Mammary epithelial cell (primary cell): ENCODE data around the gene ZFAND3.

Experiments used
- EZH2 ChIP-seq: IDR thresholded peaks from 2 replicates; pipeline ENCODE4 v1.6.1; 2012; ENCODE audit warnings: low read length, inconsistent platforms, borderline replicate concordance
- TF ChIP-seq, protein P1 (sequence below), 2 donors: IDR thresholded peaks in 1 of 2; conservative IDR thresholded peaks in 1 of 2; 2 replicates each; pipeline ENCODE4 v1.5.1; 2011 to 2012; ENCODE audit warnings: inconsistent platforms in 2 of 2, low read length in 2 of 2, mild to moderate bottlenecking in 2 of 2, control low read depth in 1 of 2, low read depth in 1 of 2; ENCODE audit not compliant: insufficient read depth in 1 of 2; ENCODE audit errors: extremely low read depth in 1 of 2

DNA sequence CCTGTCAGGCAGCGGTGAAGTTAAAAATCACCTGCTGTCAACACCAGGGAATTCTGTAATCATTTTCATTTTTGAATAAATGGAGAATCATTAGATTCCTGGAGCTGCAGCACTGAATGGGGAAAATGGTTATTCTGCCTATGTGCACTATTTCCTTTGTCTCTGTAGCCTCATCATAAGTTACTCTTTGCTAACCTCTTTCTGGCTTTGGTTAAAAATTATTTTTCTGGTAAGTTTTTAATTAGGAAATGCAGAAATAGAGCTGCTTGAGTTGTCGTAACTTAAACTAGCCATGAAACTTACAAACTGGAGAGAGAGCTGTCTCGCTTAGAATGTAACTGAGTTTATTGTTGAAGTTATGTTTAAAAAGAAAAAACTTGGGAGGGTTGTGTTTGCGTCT, 28.8 kb downstream of the ZFAND3 start:
- TF ChIP-seq, protein P1, sequence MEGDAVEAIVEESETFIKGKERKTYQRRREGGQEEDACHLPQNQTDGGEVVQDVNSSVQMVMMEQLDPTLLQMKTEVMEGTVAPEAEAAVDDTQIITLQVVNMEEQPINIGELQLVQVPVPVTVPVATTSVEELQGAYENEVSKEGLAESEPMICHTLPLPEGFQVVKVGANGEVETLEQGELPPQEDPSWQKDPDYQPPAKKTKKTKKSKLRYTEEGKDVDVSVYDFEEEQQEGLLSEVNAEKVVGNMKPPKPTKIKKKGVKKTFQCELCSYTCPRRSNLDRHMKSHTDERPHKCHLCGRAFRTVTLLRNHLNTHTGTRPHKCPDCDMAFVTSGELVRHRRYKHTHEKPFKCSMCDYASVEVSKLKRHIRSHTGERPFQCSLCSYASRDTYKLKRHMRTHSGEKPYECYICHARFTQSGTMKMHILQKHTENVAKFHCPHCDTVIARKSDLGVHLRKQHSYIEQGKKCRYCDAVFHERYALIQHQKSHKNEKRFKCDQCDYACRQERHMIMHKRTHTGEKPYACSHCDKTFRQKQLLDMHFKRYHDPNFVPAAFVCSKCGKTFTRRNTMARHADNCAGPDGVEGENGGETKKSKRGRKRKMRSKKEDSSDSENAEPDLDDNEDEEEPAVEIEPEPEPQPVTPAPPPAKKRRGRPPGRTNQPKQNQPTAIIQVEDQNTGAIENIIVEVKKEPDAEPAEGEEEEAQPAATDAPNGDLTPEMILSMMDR (conservative IDR thresholded peaks at IDR 0.05 in 1 of 2, IDR thresholded peaks at IDR 0.05 in 1 of 2; ENCODE audit: extremely low read depth in 1 of 2, insufficient read depth in 1 of 2, low read depth in 1 of 2, low read length in 2 of 2), result no peak
- no peak for TF ChIP-seq EZH2
